ENCODE measurements around the gene GCN1.

- no peak for TF ChIP-seq POLR2AphosphoS5 (IDR thresholded peaks at IDR 0.05; ENCODE audit: low read depth, low read length)
- no peak for TF ChIP-seq POLR2A (IDR thresholded peaks at IDR 0.05; ENCODE audit: low read depth, low read length)
- TF ChIP-seq SPI1 (IDR thresholded peaks at IDR 0.05; ENCODE audit: low read depth, low read length): no peak
Measured at GRCh38 chr12:120212301-120212700, 17.8 kb upstream of the GCN1 start.
